Keratinocyte (primary cell): Measurements from ENCODE around the gene KHNYN. TPM values are rescaled to one million over a fixed set of nuclear protein-coding genes. Genes with fewer than 3 reads are reported as not detected.

ENCODE experiments used
- DNase-seq: peaks from one replicate; pipeline ENCODE4 v3.0.0-alpha.2; 2011; ENCODE audit warnings: low read depth, missing footprints, low spot score
- FAIRE-seq: peaks from 2 replicates; lab custom pipeline; 2011; peaks lifted over from hg19 to GRCh38; lab: Jason Lieb, UNC
- H2AFZ ChIP-seq: 2 replicates; pipeline ENCODE4 v1.6.0; 2012; ENCODE audit warnings: low read length, control low read depth, inconsistent platforms; ENCODE audit not compliant: control insufficient read depth
- H3K27ac ChIP-seq: 2 replicates; pipeline ENCODE4 v1.5.1; 2011; ENCODE audit warnings: low read length; ENCODE audit not compliant: control insufficient read depth, insufficient read depth
- H3K27me3 ChIP-seq: 3 replicates; pipeline ENCODE4 v1.6.0; 2011; ENCODE audit warnings: low read length; ENCODE audit not compliant: control insufficient read depth, insufficient read depth; ENCODE audit errors: extremely low read depth
- H3K36me3 ChIP-seq, 2 experiments: 2 replicates in 1 of 2; 3 replicates in 1 of 2; pipeline ENCODE4 v1.5.1; 2011; ENCODE audit warnings: low read length in 2 of 2, mild to moderate bottlenecking in 1 of 2; ENCODE audit not compliant: control insufficient read depth in 2 of 2, insufficient read depth in 2 of 2; ENCODE audit errors: extremely low read depth in 1 of 2
- H3K4me1 ChIP-seq: 3 replicates; pipeline ENCODE4 v1.5.1; 2011; ENCODE audit warnings: low read length; ENCODE audit not compliant: control insufficient read depth, insufficient read depth; ENCODE audit errors: extremely low read depth
- H3K4me2 ChIP-seq: 3 replicates; pipeline ENCODE4 v1.6.0; 2011; ENCODE audit warnings: low read depth, low read length; ENCODE audit not compliant: control insufficient read depth, insufficient read depth; ENCODE audit errors: extremely low read depth
- H3K4me3 ChIP-seq, 3 experiments: fragments of 200-600 bp in 1 of 3; sonication (generic) in 1 of 3; 2 replicates in 2 of 3; 3 replicates in 1 of 3; pipeline ENCODE4 v1.5.1; 2011 to 2016; ENCODE audit warnings: low read length in 3 of 3, mild to moderate bottlenecking in 3 of 3, control low read depth in 2 of 3, inconsistent platforms in 1 of 3, low read depth in 1 of 3, mixed read lengths in 1 of 3, mixed run types in 1 of 3, moderate library complexity in 1 of 3; ENCODE audit not compliant: control insufficient read depth in 2 of 3, insufficient read depth in 2 of 3; ENCODE audit errors: extremely low read depth in 1 of 3
- H3K79me2 ChIP-seq: 2 replicates; pipeline ENCODE4 v1.6.0; 2012; ENCODE audit warnings: low read length; ENCODE audit not compliant: control insufficient read depth, insufficient read depth
- H3K9ac ChIP-seq: 3 replicates; pipeline ENCODE4 v1.6.0; 2011; ENCODE audit warnings: low read length; ENCODE audit not compliant: control insufficient read depth, insufficient read depth; ENCODE audit errors: extremely low read depth
- H3K9me1 ChIP-seq: 3 replicates; pipeline ENCODE4 v1.6.0; 2011; ENCODE audit warnings: low read length; ENCODE audit not compliant: control insufficient read depth, insufficient read depth; ENCODE audit errors: extremely low read depth
- H3K9me3 ChIP-seq: 2 replicates; pipeline ENCODE4 v1.5.1; 2012; ENCODE audit warnings: low read depth, low read length; ENCODE audit not compliant: control insufficient read depth
- H4K20me1 ChIP-seq: 3 replicates; pipeline ENCODE4 v1.6.0; 2011; ENCODE audit warnings: low read length; ENCODE audit not compliant: control insufficient read depth, insufficient read depth; ENCODE audit errors: extremely low read depth
- CTCF ChIP-seq, 3 experiments: IDR thresholded peaks in 1 of 3; conservative IDR thresholded peaks in 1 of 3; optimal IDR thresholded peaks in 1 of 3; 2 replicates in 2 of 3; 3 replicates in 1 of 3; pipeline versions ENCODE3 to v1.5.1; 2011; ENCODE audit warnings: low read length in 3 of 3, mild to moderate bottlenecking in 3 of 3, moderate library complexity in 2 of 3, control low read depth in 1 of 3, inconsistent platforms in 1 of 3; ENCODE audit not compliant: insufficient read depth in 2 of 3; ENCODE audit errors: extremely low read depth in 1 of 3
- EZH2 ChIP-seq: IDR thresholded peaks from one replicate; pipeline ENCODE4 v1.6.1; 2012; ENCODE audit warnings: inconsistent platforms, mild to moderate bottlenecking, low read length, moderate library complexity
- dilution Hi-C: fragments of 300-500 bp; cut with MboI; formaldehyde crosslinking; loops from one replicate; pipeline ENCODE4 v1.7.0; 2020; ENCODE audit warnings: low sequenced_read_pairs; ENCODE audit not compliant: extremely low pct_ligation_motif_present
- polyA plus RNA-seq, 5 experiments: library from polyadenylated mRNA; depleted of rRNA in 3 of 5; stranded (reverse) in 3 of 5; stranded (forward) in 1 of 5; unstranded in 1 of 5; fragments of >200 nt; gene quantifications; 1 replicate in 1 of 5; 2 replicates in 3 of 5; 3 replicates in 1 of 5; pipeline versions ENCODE4 v1.2.1 to v1.2.3, GENCODE V29; 2011 to 2012; ENCODE audit warnings: missing spikeins in 2 of 5, low read depth in 1 of 5, low replicate concordance in 1 of 5

KHNYN gene
- polyA plus RNA-seq, 1 donor (not counting 4 experiments of a cell fraction or from before 2014, with no cell fraction given), result 26.0 TPM

- no peak overlapping the region for H3K4me2 ChIP-seq
- no peaks in the 10 kb centered on the region for H3K9me3 ChIP-seq
- H3K4me3 ChIP-seq, result no peak overlapping the region
- no peaks in the 10 kb centered on the region for H3K9me1 ChIP-seq
- no peak overlapping the region for H2AFZ ChIP-seq
- peaks cover 50 to 74% of the 10 kb centered on the region in 2 experiments for H3K36me3 ChIP-seq
- H3K79me2 ChIP-seq, result peaks cover 24% of the 10 kb centered on the region
- no peaks in the 10 kb centered on the region for H4K20me1 ChIP-seq
- H3K27ac ChIP-seq, result no peak overlapping the region
- FAIRE-seq, result no peak
- TF ChIP-seq CTCF (optimal IDR thresholded peaks at IDR 0.05 in 1 of 3, IDR thresholded peaks at IDR 0.05 in 1 of 3, conservative IDR thresholded peaks at IDR 0.05 in 1 of 3; ENCODE audit: extremely low read depth in 1 of 3, insufficient read depth in 2 of 3, low read length in 3 of 3), result no peak
- no peaks in the 10 kb centered on the region for H3K27me3 ChIP-seq
- H3K4me1 ChIP-seq, result peaks cover 16% of the 10 kb centered on the region
- dilution Hi-C loops, result no loop called here
- no peak for DNase-seq
- H3K9ac ChIP-seq, result no peak overlapping the region
Observed at GRCh38 chr14:24437020-24437735, 7.4 kb downstream of the KHNYN start.

DNA sequence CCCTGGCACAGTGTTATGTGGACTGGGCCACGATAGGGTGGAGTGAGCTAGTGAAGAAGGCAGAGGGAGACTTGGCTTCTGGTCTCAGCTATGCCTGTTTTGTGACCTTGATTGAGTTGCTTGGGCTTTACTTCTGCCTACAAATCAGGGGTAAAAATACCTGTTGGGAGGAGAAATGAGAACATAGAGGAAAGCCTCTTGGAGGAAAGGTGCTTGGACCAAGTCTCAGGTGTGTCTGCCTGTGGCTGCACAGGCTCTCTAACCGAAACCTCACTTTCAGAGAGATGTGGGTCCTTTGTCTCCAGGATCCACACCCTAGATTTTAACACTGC is 7.9 kb downstream of the KHNYN start:
- dilution Hi-C loops, result no loop called here
- FAIRE-seq (no peak), DNase-seq (no peak)
- Histone ChIP-seq H3K4me2 (no peak overlapping the region), H3K36me3 (peaks cover 46 to 69% of the 10 kb centered on the region in 2 experiments), H3K4me3 (no peak overlapping the region), H3K79me2 (peaks cover 19% of the 10 kb centered on the region), H3K9me3 (no peaks in the 10 kb centered on the region), H2AFZ (no peak overlapping the region), H4K20me1 (no peaks in the 10 kb centered on the region), H3K9me1 (no peaks in the 10 kb centered on the region), H3K9ac (no peak overlapping the region), H3K27ac (no peak overlapping the region), H3K4me1 (peaks cover 10% of the 10 kb centered on the region), H3K27me3 (no peaks in the 10 kb centered on the region)
- TF ChIP-seq CTCF (optimal IDR thresholded peaks at IDR 0.05 in 1 of 3, IDR thresholded peaks at IDR 0.05 in 1 of 3, conservative IDR thresholded peaks at IDR 0.05 in 1 of 3; ENCODE audit: extremely low read depth in 1 of 3, insufficient read depth in 2 of 3, low read length in 3 of 3) (no peak), EZH2 (no peak)
